Activated naive CD8-positive, alpha-beta T cell treated with anti-CD3 and anti-CD28 coated beads for 36 hours (primary cell): ENCODE results near the gene SKA2. TPM values are rescaled to one million over a fixed set of nuclear protein-coding genes. Genes with fewer than 3 reads are reported as not detected.
A peak's percentile ranks its signal among the peaks of the same experiment; 100 is the strongest.
"Not testable (repeated sequence)": the region's sequence is repeated elsewhere in the genome, so short reads cannot be mapped to it uniquely, and the experiment has no call there.

ENCODE experiments used
- DNase-seq: peaks from one replicate; pipeline ENCODE4 v3.0.0; 2021
- H3K27ac Mint-ChIP-seq: one replicate; pipeline ENCODE4 v1.8.0; 2022; ENCODE audit warnings: mild to moderate bottlenecking, moderate library complexity, mixed read lengths
- H3K27me3 Mint-ChIP-seq: one replicate; pipeline ENCODE4 v1.8.0; 2022; ENCODE audit warnings: mild to moderate bottlenecking, mixed read lengths
- H3K36me3 Mint-ChIP-seq: one replicate; pipeline ENCODE4 v1.8.0; 2021; ENCODE audit warnings: mild to moderate bottlenecking, mixed read lengths
- H3K4me1 Mint-ChIP-seq: one replicate; pipeline ENCODE4 v1.8.0; 2021; ENCODE audit warnings: mixed read lengths
- H3K4me3 Mint-ChIP-seq: one replicate; pipeline ENCODE4 v1.8.0; 2022; ENCODE audit warnings: mild to moderate bottlenecking, moderate library complexity, mixed read lengths
- H3K9me3 Mint-ChIP-seq: one replicate; pipeline ENCODE4 v1.8.0; 2022; ENCODE audit warnings: mixed read lengths
- total RNA-seq, 2 experiments: library from RNA; stranded (reverse); gene quantifications; one replicate each; pipeline ENCODE4 v1.2.3, GENCODE V29; 2021

SKA2 gene
- total RNA-seq, 2 experiments from 2014 or later = 68.9 to 85.4 TPM

GRCh38 chr17:59165933-59166342 is 11.0 kb upstream of the SKA2 start:
- H3K27me3 Mint-ChIP-seq = no peaks in the 10 kb centered on the region
- no peak for DNase-seq
- H3K36me3 Mint-ChIP-seq = peaks cover 4% of the 10 kb centered on the region
- H3K9me3 Mint-ChIP-seq = no peaks in the 10 kb centered on the region
- no peak overlapping the region for H3K4me3 Mint-ChIP-seq
- peaks cover 5% of the 10 kb centered on the region for H3K4me1 Mint-ChIP-seq
- no peak overlapping the region for H3K27ac Mint-ChIP-seq

- DNase-seq = no peak
- no peaks in the 10 kb centered on the region for H3K9me3 Mint-ChIP-seq
- no peak overlapping the region for H3K4me3 Mint-ChIP-seq
- H3K27me3 Mint-ChIP-seq = no peaks in the 10 kb centered on the region
- no peak overlapping the region for H3K27ac Mint-ChIP-seq
- H3K36me3 Mint-ChIP-seq = no peaks in the 10 kb centered on the region
- peaks cover 9% of the 10 kb centered on the region for H3K4me1 Mint-ChIP-seq
Observed at GRCh38 chr17:59161477-59161876, 6.5 kb upstream of the SKA2 start.

DNA sequence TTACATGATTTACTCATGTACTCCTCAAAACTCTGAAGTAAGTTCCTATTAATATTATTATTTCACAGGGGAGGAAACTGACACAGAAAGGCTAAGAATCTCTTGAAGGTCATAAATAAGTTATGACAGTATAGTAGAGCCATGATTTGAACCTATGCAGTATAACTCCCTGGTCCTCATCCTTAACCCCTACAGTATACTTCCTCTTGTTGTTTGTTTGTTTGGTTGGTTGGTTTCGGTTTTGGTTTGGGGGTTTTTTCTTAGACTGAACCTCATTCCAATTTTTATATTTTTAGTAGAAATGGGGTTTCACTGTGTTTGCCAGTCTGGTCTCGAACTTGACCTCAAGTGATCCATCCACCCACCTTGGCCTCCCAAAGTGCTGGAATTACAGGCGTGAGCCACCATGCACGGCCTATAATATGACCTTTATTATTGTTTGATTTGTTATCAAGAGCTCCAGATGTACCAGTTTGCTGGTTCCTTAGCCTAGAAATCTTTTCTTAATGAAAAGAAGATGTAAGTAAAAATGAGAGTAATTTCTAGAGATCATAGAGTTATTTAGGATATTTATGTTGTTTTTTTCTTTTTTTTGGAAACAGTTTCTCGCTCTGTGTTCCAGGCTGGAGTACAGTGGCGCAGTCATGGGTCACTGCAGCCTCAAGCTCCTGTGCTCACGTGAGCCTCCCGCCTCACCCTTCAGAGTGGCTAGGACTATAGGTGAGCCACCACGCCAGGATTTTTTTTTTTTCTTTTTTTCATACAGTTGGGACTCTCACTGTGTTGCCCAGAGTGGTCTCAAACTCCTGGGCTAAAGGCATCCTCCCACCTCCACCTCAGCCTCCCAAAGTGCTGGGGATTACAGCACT is 5.4 kb upstream of the SKA2 start:
- Mint-ChIP-seq H3K9me3 (no peaks in the 10 kb centered on the region), H3K27ac (no peak overlapping the region), H3K36me3 (no peaks in the 10 kb centered on the region), H3K4me1 (peaks cover 7% of the 10 kb centered on the region), H3K4me3 (no peak overlapping the region), H3K27me3 (no peaks in the 10 kb centered on the region)
- DNase-seq = no peak

- Mint-ChIP-seq H3K4me1 (peaks cover 15% of the 10 kb centered on the region), H3K27me3 (no peaks in the 10 kb centered on the region), H3K36me3 (peaks cover 9% of the 10 kb centered on the region), H3K4me3 (no peak within 1 kb of the TSS), H3K27ac (no peak within 1 kb of the TSS), H3K9me3 (no peaks in the 10 kb centered on the region)
- peak; percentile 91 for DNase-seq
Observed at GRCh38 chr17:59155439-59156177, 622 bp upstream of the SKA2 start, which contains the start of gene PRR11. PRR11 (plus strand) TSS chr17:59155746; CDS start chr17:59169753, 14,007 bp downstream.

GRCh38 chr17:59154292-59154720 is 680 bp downstream of the SKA2 start:
- no peaks in the 10 kb centered on the region for H3K9me3 Mint-ChIP-seq
- peak; percentile 40 for DNase-seq
- H3K27me3 Mint-ChIP-seq = no peaks in the 10 kb centered on the region
- H3K4me1 Mint-ChIP-seq = peaks cover 21% of the 10 kb centered on the region
- no peak overlapping the region for H3K27ac Mint-ChIP-seq
- peaks cover 11% of the 10 kb centered on the region for H3K36me3 Mint-ChIP-seq
- H3K4me3 Mint-ChIP-seq = no peak overlapping the region

DNA sequence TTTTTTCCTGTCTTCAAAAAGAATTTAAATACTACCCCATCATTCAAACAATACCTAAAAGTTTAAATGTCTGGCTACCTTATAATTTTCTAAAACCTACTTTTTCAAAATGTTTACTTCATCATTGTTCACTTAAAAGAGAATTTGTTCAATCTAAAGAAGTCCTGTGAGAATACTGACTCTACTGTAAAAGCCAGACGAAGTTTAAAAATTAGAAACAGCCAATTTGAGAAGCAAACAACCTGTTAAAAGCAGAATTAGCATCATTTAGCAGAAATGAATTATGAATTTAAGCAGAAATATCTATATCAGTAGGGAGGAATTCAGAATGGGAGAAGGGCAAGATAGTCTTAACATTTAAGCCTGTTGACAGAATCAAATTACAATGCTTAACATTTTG is 2.1 kb downstream of the SKA2 start:
- Mint-ChIP-seq H3K27ac (no peak overlapping the region), H3K4me1 (peaks cover 20% of the 10 kb centered on the region), H3K9me3 (no peaks in the 10 kb centered on the region), H3K36me3 (peaks cover 11% of the 10 kb centered on the region), H3K27me3 (no peaks in the 10 kb centered on the region), H3K4me3 (peak overlapping the region; percentile 50)
- DNase-seq = no peak

GRCh38 chr17:59151591-59151990 is 3.4 kb downstream of the SKA2 start:
- DNase-seq = no peak
- peaks cover 11% of the 10 kb centered on the region for H3K36me3 Mint-ChIP-seq
- peaks cover 19% of the 10 kb centered on the region for H3K4me1 Mint-ChIP-seq
- H3K27me3 Mint-ChIP-seq = no peaks in the 10 kb centered on the region
- H3K4me3 Mint-ChIP-seq = no peak overlapping the region
- no peaks in the 10 kb centered on the region for H3K9me3 Mint-ChIP-seq
- no peak overlapping the region for H3K27ac Mint-ChIP-seq

DNA sequence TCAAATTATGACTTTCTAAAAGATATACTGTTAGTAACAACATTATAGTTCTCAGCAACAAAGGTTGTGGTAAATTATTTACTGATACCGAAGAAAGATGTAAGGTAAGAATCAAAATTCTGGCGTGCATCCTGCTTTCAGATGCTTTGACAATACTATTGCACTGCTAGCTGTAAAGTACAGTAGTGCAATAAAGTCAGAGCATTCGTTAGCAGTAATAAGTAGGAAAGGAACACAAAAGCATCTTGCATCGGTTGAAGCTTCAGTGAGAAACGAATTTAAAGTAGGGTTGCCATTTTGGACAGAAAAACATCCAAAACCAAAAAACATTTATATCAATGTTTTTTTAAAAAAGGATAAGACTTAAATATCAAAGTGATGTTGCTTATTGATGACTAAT is 4.0 kb downstream of the SKA2 start:
- Mint-ChIP-seq H3K9me3 (no peaks in the 10 kb centered on the region), H3K27ac (no peak overlapping the region), H3K36me3 (peaks cover 11% of the 10 kb centered on the region), H3K4me1 (peaks cover 19% of the 10 kb centered on the region), H3K27me3 (no peaks in the 10 kb centered on the region), H3K4me3 (no peak overlapping the region)
- no peak for DNase-seq

DNA sequence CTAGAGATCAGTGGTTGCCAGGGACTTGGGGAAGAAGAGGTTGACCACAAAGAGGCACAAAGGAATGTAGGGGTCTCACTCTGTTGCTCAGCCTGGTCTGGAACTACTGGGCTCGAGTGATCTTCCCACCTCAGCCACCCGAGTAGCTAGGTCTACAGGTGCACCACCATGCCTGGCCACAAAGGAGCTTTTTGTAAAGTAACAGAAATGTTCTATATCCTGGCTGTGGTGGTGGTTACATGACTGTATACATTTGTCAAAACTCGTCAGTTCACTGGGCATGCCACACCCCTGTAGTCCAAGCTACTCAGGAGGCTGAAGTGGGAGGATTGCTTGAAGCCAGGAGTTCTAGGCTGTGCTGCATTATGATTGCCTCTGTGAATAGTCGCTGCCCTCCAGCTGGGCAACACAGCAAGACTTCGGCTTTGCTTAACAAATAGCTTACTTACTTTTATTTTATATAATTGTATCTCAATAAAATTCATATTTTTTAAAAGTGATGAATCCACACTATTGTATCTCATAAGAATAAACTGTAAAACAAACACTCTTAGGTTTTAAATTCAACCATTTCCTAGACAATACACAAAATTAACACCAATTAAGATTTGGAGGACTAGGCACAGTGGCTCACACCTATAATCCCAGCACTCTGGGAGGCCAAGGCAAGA is 5.0 kb downstream of the SKA2 start:
- no peak overlapping the region for H3K4me3 Mint-ChIP-seq
- H3K36me3 Mint-ChIP-seq = peaks cover 14% of the 10 kb centered on the region
- no peak overlapping the region for H3K27ac Mint-ChIP-seq
- no peaks in the 10 kb centered on the region for H3K27me3 Mint-ChIP-seq
- H3K4me1 Mint-ChIP-seq = peaks cover 20% of the 10 kb centered on the region
- no peaks in the 10 kb centered on the region for H3K9me3 Mint-ChIP-seq
- DNase-seq = no peak

- DNase-seq = no peak
- Mint-ChIP-seq H3K27me3 (no peaks in the 10 kb centered on the region), H3K27ac (no peak overlapping the region), H3K9me3 (no peaks in the 10 kb centered on the region), H3K4me3 (no peak overlapping the region), H3K36me3 (peaks cover 9% of the 10 kb centered on the region), H3K4me1 (peaks cover 20% of the 10 kb centered on the region)
Observed at GRCh38 chr17:59149051-59149450, 5.9 kb downstream of the SKA2 start.

- Mint-ChIP-seq H3K27ac (no peak overlapping the region), H3K9me3 (no peaks in the 10 kb centered on the region)
Observed at GRCh38 chr17:59145571-59146096, 9.4 kb downstream of the SKA2 start.

GRCh38 chr17:59141860-59142259 is 13.1 kb downstream of the SKA2 start:
- Mint-ChIP-seq H3K4me1 (peaks cover 1% of the 10 kb centered on the region), H3K9me3 (no peaks in the 10 kb centered on the region), H3K4me3 (no peak overlapping the region), H3K36me3 (peaks cover 3% of the 10 kb centered on the region), H3K27me3 (no peaks in the 10 kb centered on the region), H3K27ac (no peak overlapping the region)
- no peak for DNase-seq

More at GRCh38 chr17:59145571-59146096, 9.4 kb downstream of the SKA2 start:
- Mint-ChIP-seq H3K27me3 (no peaks in the 10 kb centered on the region), H3K4me3 (no peak overlapping the region), H3K36me3 (peaks cover 5% of the 10 kb centered on the region), H3K4me1 (peaks cover 9% of the 10 kb centered on the region)
- no peak for DNase-seq

DNA sequence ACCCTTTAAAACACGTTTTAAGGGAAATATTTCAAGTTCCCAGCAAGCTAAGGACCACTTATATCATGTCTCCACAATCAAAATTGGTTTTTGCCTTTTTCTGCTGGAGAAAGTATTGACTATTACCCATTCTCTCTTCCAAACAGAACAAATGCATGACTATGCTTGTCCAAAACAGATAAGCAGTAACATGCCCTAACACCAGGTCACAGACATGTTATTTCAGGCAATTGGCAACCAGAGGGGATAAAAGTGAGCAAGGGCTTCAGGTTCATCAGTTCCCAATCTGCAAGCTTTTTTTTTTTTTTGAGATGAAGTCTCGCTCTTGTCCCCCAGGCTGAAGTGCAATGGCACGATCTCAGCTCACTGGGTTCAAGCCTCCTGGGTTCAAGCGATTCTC is 15.0 kb downstream of the SKA2 start:
- no peak for DNase-seq
- H3K4me3 Mint-ChIP-seq = no peak overlapping the region
- no peaks in the 10 kb centered on the region for H3K36me3 Mint-ChIP-seq
- H3K27ac Mint-ChIP-seq = no peak overlapping the region
- H3K4me1 Mint-ChIP-seq = no peaks in the 10 kb centered on the region
- no peaks in the 10 kb centered on the region for H3K27me3 Mint-ChIP-seq
- H3K9me3 Mint-ChIP-seq = no peaks in the 10 kb centered on the region

GRCh38 chr17:59138339-59138738 is 16.6 kb downstream of the SKA2 start:
- not testable (repeated sequence) for H3K4me3 Mint-ChIP-seq, H3K27me3 Mint-ChIP-seq, H3K27ac Mint-ChIP-seq, H3K9me3 Mint-ChIP-seq, DNase-seq, H3K36me3 Mint-ChIP-seq, H3K4me1 Mint-ChIP-seq

GRCh38 chr17:59131131-59131530 is 23.9 kb downstream of the SKA2 start:
- no peak overlapping the region for H3K4me3 Mint-ChIP-seq
- no peaks in the 10 kb centered on the region for H3K27me3 Mint-ChIP-seq
- H3K27ac Mint-ChIP-seq = no peak overlapping the region
- H3K4me1 Mint-ChIP-seq = no peaks in the 10 kb centered on the region
- H3K9me3 Mint-ChIP-seq = no peaks in the 10 kb centered on the region
- H3K36me3 Mint-ChIP-seq = peaks cover 1% of the 10 kb centered on the region
- no peak for DNase-seq
